BE2C (cell line): ENCODE results near the gene PLCB1.

Experiments
- DNase-seq: peaks from one replicate; pipeline ENCODE4 v3.0.0-alpha.2; 2020
- H3K27me3 ChIP-seq: fragments of 250-450 bp; sonication (Bioruptor Pico); 2 replicates; pipeline ENCODE4 v1.5.1; 2020; ENCODE audit warnings: mild to moderate bottlenecking
- H3K36me3 ChIP-seq: fragments of 250-450 bp; sonication (Bioruptor Pico); 2 replicates; pipeline ENCODE4 v1.5.1; 2020; ENCODE audit warnings: mild to moderate bottlenecking
- H3K4me1 ChIP-seq: fragments of 250-450 bp; sonication (Bioruptor Pico); 2 replicates; pipeline ENCODE4 v1.5.1; 2020
- H3K4me3 ChIP-seq: 2 replicates; pipeline ENCODE4 v1.5.1; 2011; ENCODE audit warnings: low read depth, low read length
- H3K9me3 ChIP-seq: fragments of 250-450 bp; sonication (Bioruptor Pico); 2 replicates; pipeline ENCODE4 v1.5.1; 2020
- CTCF ChIP-seq: IDR thresholded peaks from 2 replicates; pipeline ENCODE4 v1.5.1; 2012; ENCODE audit warnings: mild to moderate bottlenecking, low read depth, low read length

PLCB1 gene

GRCh38 chr20:8213831-8214587 lies 81.9 kb downstream of the PLCB1 start:
- no peaks in the 10 kb centered on the region; the same call in none of the 2 replicates for H3K4me1 ChIP-seq
- no peaks in the 10 kb centered on the region for H3K36me3 ChIP-seq
- H3K9me3 ChIP-seq = no peaks in the 10 kb centered on the region
- no peak for DNase-seq
- H3K4me3 ChIP-seq = no peak overlapping the region
- H3K27me3 ChIP-seq = no peaks in the 10 kb centered on the region
- no peak for TF ChIP-seq CTCF

GRCh38 chr20:8215361-8215781 lies 83.3 kb downstream of the PLCB1 start:
- no peak overlapping the region for H3K4me3 ChIP-seq
- no peaks in the 10 kb centered on the region for H3K27me3 ChIP-seq
- no peak for DNase-seq
- H3K4me1 ChIP-seq = no peaks in the 10 kb centered on the region; the same call in none of the 2 replicates
- no peaks in the 10 kb centered on the region for H3K36me3 ChIP-seq
- no peak for TF ChIP-seq CTCF
- no peaks in the 10 kb centered on the region for H3K9me3 ChIP-seq

GRCh38 chr20:8216375-8217200 lies 84.5 kb downstream of the PLCB1 start:
- no peak overlapping the region for H3K4me3 ChIP-seq
- no peak for DNase-seq
- H3K27me3 ChIP-seq = no peaks in the 10 kb centered on the region
- no peaks in the 10 kb centered on the region; the same call in none of the 2 replicates for H3K4me1 ChIP-seq
- H3K36me3 ChIP-seq = no peaks in the 10 kb centered on the region
- no peaks in the 10 kb centered on the region for H3K9me3 ChIP-seq
- TF ChIP-seq CTCF = no peak

- DNase-seq = no peak
- TF ChIP-seq CTCF = no peak
These were observed 86.8 kb downstream of the PLCB1 start for GRCh38 chr20:8218861-8219260.

GRCh38 chr20:8219403-8219802 lies 87.3 kb downstream of the PLCB1 start:
- H3K36me3 ChIP-seq = no peaks in the 10 kb centered on the region
- no peaks in the 10 kb centered on the region; the same call in none of the 2 replicates for H3K4me1 ChIP-seq
- no peak overlapping the region for H3K4me3 ChIP-seq
- H3K27me3 ChIP-seq = no peaks in the 10 kb centered on the region
- no peak for DNase-seq
- H3K9me3 ChIP-seq = no peaks in the 10 kb centered on the region
- TF ChIP-seq CTCF = no peak

More at GRCh38 chr20:8218861-8219260, 86.8 kb downstream of the PLCB1 start:
- H3K27me3 ChIP-seq = no peaks in the 10 kb centered on the region
- H3K4me1 ChIP-seq = no peaks in the 10 kb centered on the region; the same call in none of the 2 replicates
- no peak overlapping the region for H3K4me3 ChIP-seq
- no peaks in the 10 kb centered on the region for H3K36me3 ChIP-seq
- H3K9me3 ChIP-seq = no peaks in the 10 kb centered on the region
